ENCODE results near the gene DNMBP.

DNA sequence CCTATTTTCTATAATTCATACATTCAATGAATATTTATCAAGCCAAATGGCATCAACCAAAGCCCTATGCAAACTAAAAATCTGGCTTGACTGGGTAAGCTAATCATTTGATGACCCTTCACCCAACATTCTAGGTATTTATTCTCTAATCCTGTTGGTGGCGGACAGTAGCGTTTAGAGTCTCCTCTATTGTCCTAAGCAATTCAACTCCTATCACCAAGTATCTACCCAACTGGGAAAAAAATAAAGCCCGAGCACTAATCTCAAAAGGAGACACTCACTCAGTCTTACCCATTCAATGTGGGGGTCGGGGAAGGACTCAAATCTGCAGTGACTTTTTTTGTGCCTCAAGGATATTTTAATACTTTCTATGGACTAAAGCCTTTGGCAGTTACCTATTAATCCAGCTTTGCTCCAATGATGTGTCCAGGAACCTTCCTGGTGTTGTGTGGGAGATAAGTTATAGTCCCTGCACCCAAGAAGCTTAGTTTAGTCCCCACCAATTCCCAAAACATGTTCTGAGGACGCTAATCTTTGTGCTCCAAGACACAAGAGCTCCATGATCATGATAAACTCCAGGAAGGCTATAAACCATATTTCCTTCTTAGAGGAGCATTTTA, 30.6 kb downstream of the DNMBP start:
- TF ChIP-seq EZH2phosphoT487 (IDR thresholded peaks at IDR 0.05) (no peak), EZH2 (IDR thresholded peaks at IDR 0.05) (no peak)
- TF ChIP-seq, protein P1, sequence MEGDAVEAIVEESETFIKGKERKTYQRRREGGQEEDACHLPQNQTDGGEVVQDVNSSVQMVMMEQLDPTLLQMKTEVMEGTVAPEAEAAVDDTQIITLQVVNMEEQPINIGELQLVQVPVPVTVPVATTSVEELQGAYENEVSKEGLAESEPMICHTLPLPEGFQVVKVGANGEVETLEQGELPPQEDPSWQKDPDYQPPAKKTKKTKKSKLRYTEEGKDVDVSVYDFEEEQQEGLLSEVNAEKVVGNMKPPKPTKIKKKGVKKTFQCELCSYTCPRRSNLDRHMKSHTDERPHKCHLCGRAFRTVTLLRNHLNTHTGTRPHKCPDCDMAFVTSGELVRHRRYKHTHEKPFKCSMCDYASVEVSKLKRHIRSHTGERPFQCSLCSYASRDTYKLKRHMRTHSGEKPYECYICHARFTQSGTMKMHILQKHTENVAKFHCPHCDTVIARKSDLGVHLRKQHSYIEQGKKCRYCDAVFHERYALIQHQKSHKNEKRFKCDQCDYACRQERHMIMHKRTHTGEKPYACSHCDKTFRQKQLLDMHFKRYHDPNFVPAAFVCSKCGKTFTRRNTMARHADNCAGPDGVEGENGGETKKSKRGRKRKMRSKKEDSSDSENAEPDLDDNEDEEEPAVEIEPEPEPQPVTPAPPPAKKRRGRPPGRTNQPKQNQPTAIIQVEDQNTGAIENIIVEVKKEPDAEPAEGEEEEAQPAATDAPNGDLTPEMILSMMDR (IDR thresholded peaks at IDR 0.05): no peak

Measured in neural progenitor cell (in vitro differentiated cells).